Activated CD4-positive, alpha-beta T cell treated with anti-CD3 and anti-CD28 coated beads for 36 hours (primary cell): Measurements from ENCODE around the gene NOM1. TPM values are rescaled to one million over a fixed set of nuclear protein-coding genes. Genes with fewer than 3 reads are reported as not detected.
A peak's percentile ranks its signal among the peaks of the same experiment; 100 is the strongest.

Source experiments
- ATAC-seq: fragments of 200-7000 bp; cut with Tn5 transposase; one replicate; pipeline ENCODE4 v1.10.0; 2021; ENCODE audit warnings: mild to moderate bottlenecking, moderate library complexity
- CTCF ChIA-PET: fragments of 350-600 bp; sonication (Branson Sonifier 250); formaldehyde crosslinking; loops from one replicate; lab custom pipeline; 2021; ENCODE audit warnings: antibody characterized with exemption; lab: Charles Lee
- POLR2A ChIA-PET: fragments of 350-600 bp; sonication (Branson Sonifier 250); formaldehyde crosslinking; loops from one replicate; lab custom pipeline; 2021; ENCODE audit warnings: antibody characterized with exemption, inconsistent platforms; lab: Charles Lee
- DNase-seq: peaks from one replicate; pipeline ENCODE4 v3.0.0-alpha.2; 2020
- H3K27ac Mint-ChIP-seq: one replicate; pipeline ENCODE4 v1.8.0; 2021; ENCODE audit warnings: mixed read lengths
- H3K27me3 Mint-ChIP-seq: one replicate; pipeline ENCODE4 v1.8.0; 2021; ENCODE audit warnings: mixed read lengths
- H3K36me3 Mint-ChIP-seq: one replicate; pipeline ENCODE4 v1.8.0; 2021; ENCODE audit warnings: low read depth, mixed read lengths
- H3K4me1 Mint-ChIP-seq: one replicate; pipeline ENCODE4 v1.8.0; 2021; ENCODE audit warnings: mixed read lengths
- H3K4me3 Mint-ChIP-seq: one replicate; pipeline ENCODE4 v1.8.0; 2021; ENCODE audit warnings: mild to moderate bottlenecking, moderate library complexity, mixed read lengths
- H3K9me3 Mint-ChIP-seq: one replicate; pipeline ENCODE4 v1.8.0; 2021; ENCODE audit warnings: low read depth, mixed read lengths
- intact Hi-C, 2 experiments: fragments of 100-400 bp; cut with DNase I in 1 of 2; cut with micrococcal nuclease in 1 of 2; formaldehyde crosslinking; loops; one replicate each; pipeline versions ENCODE4 v1.14.2 to v1.15.1; 2022 to 2024; cut with DNase I, micrococcal nuclease
- total RNA-seq, 2 experiments: library from RNA; stranded (reverse); gene quantifications; one replicate each; pipeline ENCODE4 v1.2.3, GENCODE V29; 2021

Gene NOM1
- total RNA-seq, 2 experiments from 2014 or later: 27.3 to 32.1 TPM

DNA sequence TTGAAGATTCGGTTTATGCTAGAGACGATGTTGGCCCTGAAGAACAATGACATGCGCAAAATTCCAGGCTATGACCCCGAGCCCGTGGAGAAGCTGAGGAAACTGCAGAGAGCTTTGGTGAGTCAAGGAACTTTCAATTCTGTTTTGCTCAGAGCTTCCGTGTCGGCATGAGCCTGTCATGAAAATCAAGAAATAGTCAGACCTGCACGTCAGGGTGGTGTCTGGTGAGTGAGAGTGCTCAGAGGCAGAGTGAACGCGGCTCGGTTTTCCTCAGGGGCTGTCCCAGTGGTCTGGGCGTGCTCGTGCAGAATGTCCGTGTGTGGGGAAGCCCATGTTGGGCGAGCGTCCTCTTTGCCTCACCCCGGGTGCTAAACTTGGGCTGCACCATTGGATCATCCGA lies 12.6 kb downstream of the NOM1 start:
- Mint-ChIP-seq H3K27me3 (no peaks in the 10 kb centered on the region), H3K9me3 (no peaks in the 10 kb centered on the region), H3K36me3 (peaks cover 66% of the 10 kb centered on the region), H3K4me1 (no peaks in the 10 kb centered on the region), H3K4me3 (no peak overlapping the region), H3K27ac (no peak overlapping the region)
- intact Hi-C loops: no loop called here
- ChIA-PET POLR2A (no interaction called here), CTCF (interaction anchor here (0.5 to 1.0 kb wide), 2 partner anchors 269 to 305 kb away, joined by 3 read pairs; no protein-coding TSS in a partner anchor)
- no peak for ATAC-seq
- no peak for DNase-seq

DNA sequence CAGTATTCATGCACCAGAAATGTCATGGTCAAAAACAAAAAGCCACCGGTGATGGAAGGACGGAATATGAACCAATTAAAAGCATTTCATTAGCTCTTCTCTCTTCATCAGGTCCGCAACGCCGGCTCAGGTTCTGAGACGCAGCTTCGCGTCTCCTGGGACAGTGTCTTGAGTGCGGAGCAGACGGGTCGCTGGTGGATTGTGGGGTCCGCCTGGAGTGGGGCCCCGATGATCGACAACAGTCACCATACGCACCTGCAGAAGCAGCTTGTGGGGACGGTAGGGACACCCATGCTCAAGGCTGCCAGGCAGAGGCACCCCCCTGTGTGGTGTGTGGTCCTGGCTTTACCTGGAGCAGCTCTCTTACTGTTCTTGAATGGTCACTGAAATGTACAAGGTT lies 13.4 kb downstream of the NOM1 start:
- CTCF ChIA-PET: interaction anchor here (0.5 to 0.7 kb wide), 2 partner anchors 304 to 665 kb away, joined by 3 read pairs; no protein-coding TSS in a partner anchor
- Mint-ChIP-seq H3K36me3 (peaks cover 67% of the 10 kb centered on the region), H3K4me1 (no peaks in the 10 kb centered on the region), H3K9me3 (no peaks in the 10 kb centered on the region), H3K27me3 (no peaks in the 10 kb centered on the region), H3K27ac (no peak overlapping the region), H3K4me3 (no peak overlapping the region)
- no peak for DNase-seq
- ATAC-seq: no peak
- POLR2A ChIA-PET: no interaction called here
- intact Hi-C loops: no loop called here

DNA sequence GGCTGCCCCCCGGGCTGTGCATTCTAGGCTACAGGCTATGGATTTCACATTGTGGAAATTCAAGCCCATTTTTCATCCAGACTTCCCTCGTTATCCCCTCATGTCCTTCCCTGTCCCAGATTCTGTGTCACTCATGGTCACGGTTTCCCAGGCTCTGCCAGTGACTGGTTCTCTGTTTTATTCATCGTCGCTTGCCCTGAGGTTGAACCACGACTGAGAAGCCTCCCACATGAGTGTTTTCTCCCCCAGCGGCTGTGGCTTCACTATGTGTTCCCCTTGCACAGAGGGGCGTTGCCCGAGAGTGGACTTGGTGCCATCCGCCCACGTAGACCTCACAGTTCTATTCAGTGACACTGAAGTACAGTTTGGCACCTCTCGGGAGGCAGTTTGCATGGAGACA lies 14.0 kb downstream of the NOM1 start:
- intact Hi-C loops: no loop called here
- Mint-ChIP-seq H3K36me3 (peaks cover 62% of the 10 kb centered on the region), H3K4me3 (no peak overlapping the region), H3K9me3 (no peaks in the 10 kb centered on the region), H3K4me1 (no peaks in the 10 kb centered on the region), H3K27ac (no peak overlapping the region), H3K27me3 (no peaks in the 10 kb centered on the region)
- POLR2A ChIA-PET: no interaction called here
- ATAC-seq: no peak
- no peak for DNase-seq
- CTCF ChIA-PET: interaction anchor here (0.7 kb wide), 1 partner anchor 664 kb away, joined by 3 read pairs; no protein-coding TSS in a partner anchor

DNA sequence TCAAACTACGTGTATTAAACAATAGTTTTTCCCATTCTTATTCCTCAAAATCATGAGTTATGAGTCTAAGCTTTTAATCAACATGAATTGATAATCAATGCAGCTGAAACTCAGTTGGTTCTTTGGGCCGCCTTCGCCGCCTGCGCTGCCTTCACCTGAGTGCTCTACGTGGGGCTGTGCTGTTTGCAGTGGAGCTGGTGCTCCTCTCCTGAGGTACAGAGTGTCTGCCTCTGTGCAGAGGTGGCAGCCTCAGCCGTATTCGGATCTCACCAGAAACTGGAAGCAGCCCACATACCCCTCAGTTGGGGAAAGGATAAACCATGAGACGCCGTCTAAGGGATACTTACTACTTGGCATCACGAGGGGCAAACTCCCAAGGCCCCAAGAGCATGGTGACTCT lies 15.5 kb downstream of the NOM1 start:
- no peak for DNase-seq
- ChIA-PET CTCF (no interaction called here), POLR2A (interaction anchor here (0.6 to 0.7 kb wide), 2 partner anchors 8 to 9 kb away, joined by 3 to 4 read pairs; no protein-coding TSS in a partner anchor)
- H3K27me3 Mint-ChIP-seq: no peaks in the 10 kb centered on the region
- ATAC-seq: no peak
- H3K9me3 Mint-ChIP-seq: no peaks in the 10 kb centered on the region
- no peaks in the 10 kb centered on the region for H3K4me1 Mint-ChIP-seq
- intact Hi-C loops: loop anchor here in 1 of 2 experiments (5.0 kb wide), 1 partner anchor 172 kb away; the partner anchor contains the start of gene UBE3C
- peaks cover 62% of the 10 kb centered on the region for H3K36me3 Mint-ChIP-seq
- H3K27ac Mint-ChIP-seq: no peak overlapping the region
- H3K4me3 Mint-ChIP-seq: no peak overlapping the region

DNA sequence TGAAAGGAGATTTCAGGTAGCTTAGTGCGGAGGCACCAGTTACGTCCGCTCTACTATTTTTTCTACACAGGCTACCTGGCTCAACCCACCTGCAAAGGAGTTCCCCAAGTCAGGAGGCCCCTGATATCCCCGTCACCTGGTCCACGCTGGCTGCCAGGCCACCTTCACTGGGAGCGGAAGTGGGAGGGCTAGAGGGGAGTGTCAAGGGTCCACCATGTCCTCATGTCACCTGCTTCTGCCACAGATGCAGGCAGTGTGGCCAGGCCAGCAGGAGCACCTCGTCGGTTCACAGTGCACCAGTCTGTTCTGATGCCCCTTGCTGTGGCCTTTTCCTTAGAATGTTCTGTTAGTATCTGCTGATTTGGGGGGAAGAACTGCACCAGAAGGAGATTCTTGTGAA lies 16.9 kb downstream of the NOM1 start:
- Mint-ChIP-seq H3K9me3 (no peaks in the 10 kb centered on the region), H3K4me3 (no peak overlapping the region), H3K36me3 (peaks cover 54% of the 10 kb centered on the region), H3K4me1 (no peaks in the 10 kb centered on the region), H3K27ac (no peak overlapping the region), H3K27me3 (no peaks in the 10 kb centered on the region)
- ChIA-PET CTCF (no interaction called here), POLR2A (interaction anchor here (0.6 kb wide), 1 partner anchor 17 kb away, joined by 3 read pairs; no protein-coding TSS in a partner anchor)
- ATAC-seq (no peak), DNase-seq (no peak)
- intact Hi-C loops: loop anchor here in 1 of 2 experiments (5.0 kb wide), 1 partner anchor 171 kb away; the partner anchor contains the start of gene UBE3C

DNA sequence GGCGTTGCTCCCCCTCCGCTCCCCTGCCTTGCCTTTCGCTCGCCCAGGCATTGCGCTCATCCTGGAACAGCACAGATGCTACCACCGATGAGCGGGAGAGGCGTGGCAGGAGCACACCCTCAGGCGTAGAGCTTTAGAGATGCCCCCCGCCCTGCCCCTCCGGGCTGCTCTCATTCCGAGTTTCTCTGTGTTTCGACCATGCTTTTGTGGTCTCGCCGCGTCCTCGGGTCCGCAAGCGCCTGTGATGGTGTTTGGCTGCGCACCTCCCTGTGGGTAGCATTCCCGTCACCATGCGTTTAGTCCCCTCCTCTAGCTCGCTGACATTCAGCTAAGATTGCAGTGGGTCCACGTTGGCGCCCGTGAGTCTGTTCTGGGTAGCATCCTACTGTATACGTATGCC lies 18.7 kb downstream of the NOM1 start:
- H3K27ac Mint-ChIP-seq: no peak overlapping the region
- no peaks in the 10 kb centered on the region for H3K9me3 Mint-ChIP-seq
- ChIA-PET POLR2A (no interaction called here), CTCF (interaction anchor here (0.6 to 1.6 kb wide), 3 partner anchors 11 to 857 kb away, joined by 3 to 8 read pairs (median 3); no protein-coding TSS in a partner anchor)
- no peaks in the 10 kb centered on the region for H3K27me3 Mint-ChIP-seq
- H3K4me1 Mint-ChIP-seq: no peaks in the 10 kb centered on the region
- peaks cover 49% of the 10 kb centered on the region for H3K36me3 Mint-ChIP-seq
- ATAC-seq (no peak), DNase-seq (no peak)
- no peak overlapping the region for H3K4me3 Mint-ChIP-seq
- intact Hi-C loops: loop anchor here in 1 of 2 experiments (5.0 kb wide), 1 partner anchor 169 kb away; the partner anchor contains the start of gene UBE3C

DNA sequence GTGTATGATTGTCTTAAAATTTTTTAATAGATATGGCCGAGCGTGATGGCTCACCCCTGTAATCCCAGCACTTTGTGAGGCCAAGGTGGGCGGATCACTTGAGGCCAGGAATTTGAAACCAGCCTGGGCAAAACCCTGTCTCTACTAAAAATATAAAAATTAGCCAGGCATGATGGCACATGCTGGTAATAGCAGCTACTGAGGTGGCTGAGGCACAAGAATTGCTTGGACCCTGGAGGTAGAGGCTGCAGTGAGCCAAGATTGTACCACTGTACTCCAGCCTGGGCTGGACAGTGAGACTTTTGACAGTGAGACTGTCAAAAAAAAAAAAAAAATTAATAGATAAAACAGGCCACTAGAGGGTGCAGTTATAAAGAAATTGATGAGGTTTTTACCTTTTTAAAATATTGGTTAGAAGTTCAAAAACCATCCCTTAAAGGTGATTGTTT lies 20.5 kb downstream of the NOM1 start:
- Mint-ChIP-seq H3K27ac (no peak overlapping the region), H3K27me3 (no peaks in the 10 kb centered on the region), H3K9me3 (no peaks in the 10 kb centered on the region), H3K4me1 (no peaks in the 10 kb centered on the region), H3K4me3 (no peak overlapping the region), H3K36me3 (peaks cover 41% of the 10 kb centered on the region)
- intact Hi-C loops: loop anchor here in 1 of 2 experiments (1.0 to 5.0 kb wide), 4 partner anchors 167 to 303 kb away; partner anchors contain the start of gene UBE3C
- DNase-seq (no peak), ATAC-seq (peak; percentile 36)
- CTCF ChIA-PET: interaction anchor here (0.7 to 1.6 kb wide), 4 partner anchors 13 to 254 kb away, joined by 3 to 8 read pairs (median 4); no protein-coding TSS in a partner anchor
- POLR2A ChIA-PET: no interaction called here

DNA sequence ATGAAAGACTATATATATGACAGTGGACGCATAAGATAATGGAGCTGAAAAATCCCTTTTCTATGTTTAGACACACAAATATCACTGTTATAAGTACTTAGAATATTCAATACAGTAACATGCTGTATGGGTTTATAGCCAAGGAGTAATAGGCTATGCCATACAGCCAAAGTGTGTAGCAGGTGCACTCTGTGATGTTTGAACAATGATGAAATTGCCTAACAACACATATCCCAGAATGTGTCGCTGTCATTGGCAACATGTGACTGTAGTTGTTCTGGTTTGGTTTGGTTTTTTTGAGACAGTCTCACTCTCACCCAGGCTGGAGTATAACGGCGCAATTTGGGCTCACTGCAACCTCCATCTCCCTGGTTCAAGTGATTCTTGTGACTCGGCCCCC lies 26.1 kb downstream of the NOM1 start:
- Mint-ChIP-seq H3K27me3 (no peaks in the 10 kb centered on the region), H3K36me3 (peaks cover 38% of the 10 kb centered on the region), H3K9me3 (peaks cover 8% of the 10 kb centered on the region), H3K27ac (no peak overlapping the region), H3K4me1 (no peaks in the 10 kb centered on the region), H3K4me3 (no peak overlapping the region)
- no peak for ATAC-seq
- ChIA-PET POLR2A (interaction anchor here (0.7 kb wide), 1 partner anchor 26 kb away, joined by 11 read pairs; the partner anchor contains the start of gene NOM1), CTCF (no interaction called here)
- DNase-seq: no peak
- intact Hi-C loops: no loop called here

DNA sequence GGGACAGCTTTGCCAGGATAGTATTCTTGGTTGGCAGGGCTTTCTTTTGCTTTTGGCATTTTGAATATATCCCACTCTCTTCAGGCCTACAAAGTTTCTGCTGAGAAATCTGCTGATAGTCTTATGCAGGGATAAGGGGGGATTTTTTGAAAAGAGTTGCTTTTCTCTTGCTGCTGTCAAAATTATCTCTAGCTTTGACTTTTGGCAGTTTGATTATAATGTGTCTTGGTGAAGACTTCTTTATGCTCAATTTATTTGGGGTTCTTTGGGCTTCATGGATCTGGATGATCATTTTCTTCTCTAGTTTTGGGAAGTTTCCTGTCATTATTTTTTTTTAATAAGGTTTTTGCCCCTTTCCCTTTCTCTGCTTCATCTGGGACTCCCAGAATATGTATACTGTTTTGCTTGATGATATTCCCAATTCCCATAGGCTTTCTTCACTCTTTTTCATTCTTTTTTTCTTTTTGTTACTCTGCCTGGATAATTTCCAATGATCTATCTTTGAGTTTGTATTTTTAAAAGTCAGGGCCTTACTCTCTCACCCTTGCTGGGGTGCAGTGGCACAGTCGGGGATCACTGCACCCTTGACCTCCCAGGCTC lies 29.6 kb downstream of the NOM1 start:
- Mint-ChIP-seq H3K4me3 (no peak overlapping the region), H3K27ac (no peak overlapping the region), H3K27me3 (no peaks in the 10 kb centered on the region), H3K4me1 (no peaks in the 10 kb centered on the region), H3K9me3 (peaks cover 8% of the 10 kb centered on the region), H3K36me3 (peaks cover 29% of the 10 kb centered on the region)
- intact Hi-C loops: no loop called here
- ATAC-seq (no peak), DNase-seq (no peak)
- ChIA-PET POLR2A (no interaction called here), CTCF (no interaction called here)

DNA sequence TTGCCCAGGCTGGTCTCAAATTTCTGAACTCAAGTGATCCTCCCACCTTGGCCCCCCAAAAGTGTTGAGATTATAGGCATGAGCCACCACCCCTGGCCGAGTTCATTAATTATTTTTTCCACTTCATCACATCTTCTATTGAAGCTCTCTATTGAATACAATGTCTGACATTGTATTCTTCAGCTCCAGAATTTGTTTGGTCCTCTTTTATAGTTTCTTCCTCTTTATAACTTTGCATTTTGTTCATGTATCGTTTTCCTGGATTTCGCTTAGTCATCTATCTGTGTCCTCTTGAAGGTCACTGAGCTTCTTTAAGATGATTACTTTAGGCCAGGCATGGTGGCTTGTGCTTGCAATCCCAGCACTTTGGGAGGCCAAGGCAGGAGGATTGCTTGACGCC lies 30.2 kb downstream of the NOM1 start:
- DNase-seq (no peak), ATAC-seq (no peak)
- peaks cover 8% of the 10 kb centered on the region for H3K9me3 Mint-ChIP-seq
- intact Hi-C loops: no loop called here
- ChIA-PET POLR2A (no interaction called here), CTCF (no interaction called here)
- H3K27me3 Mint-ChIP-seq: no peaks in the 10 kb centered on the region
- H3K27ac Mint-ChIP-seq: no peak overlapping the region
- peaks cover 27% of the 10 kb centered on the region for H3K36me3 Mint-ChIP-seq
- no peaks in the 10 kb centered on the region for H3K4me1 Mint-ChIP-seq
- no peak overlapping the region for H3K4me3 Mint-ChIP-seq

DNA sequence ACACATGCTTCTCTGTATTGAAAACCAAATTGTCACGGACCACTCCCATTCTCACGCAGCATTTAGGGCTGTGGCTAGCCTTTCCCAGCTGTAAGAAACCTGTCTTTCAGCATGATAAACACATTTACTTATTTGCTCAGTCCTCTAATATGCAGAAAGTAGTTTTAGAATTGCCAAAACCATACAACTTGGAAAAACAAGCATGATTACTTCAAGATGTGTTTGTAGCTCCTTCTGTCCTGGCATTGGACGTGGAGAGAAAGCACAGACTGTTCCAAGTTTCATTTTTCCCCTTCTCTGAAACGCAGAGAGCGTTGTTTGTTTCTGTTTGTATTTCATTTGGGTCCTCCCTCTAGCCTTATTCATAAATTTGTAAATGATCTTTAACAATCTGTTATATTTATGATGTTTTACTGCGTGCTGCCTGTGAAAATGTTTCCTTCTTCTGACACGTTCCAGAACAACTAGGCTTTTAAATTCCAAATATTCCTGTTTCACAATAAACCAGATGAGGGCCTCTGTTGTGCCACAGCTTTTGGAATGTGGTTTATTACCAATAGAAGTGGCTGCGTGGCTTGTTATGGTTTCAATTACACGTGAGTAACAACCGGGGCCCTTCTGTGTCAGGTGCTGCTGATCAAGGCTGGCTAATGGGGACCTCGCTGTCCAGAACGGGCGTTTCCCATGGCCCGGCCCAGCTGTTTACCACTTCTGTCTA lies 34.8 kb downstream of the NOM1 start:
- Mint-ChIP-seq H3K27ac (no peak overlapping the region), H3K4me3 (no peak overlapping the region), H3K27me3 (no peaks in the 10 kb centered on the region), H3K4me1 (no peaks in the 10 kb centered on the region), H3K9me3 (peaks cover 3% of the 10 kb centered on the region), H3K36me3 (peaks cover 9% of the 10 kb centered on the region)
- DNase-seq (no peak), ATAC-seq (no peak)
- ChIA-PET CTCF (no interaction called here), POLR2A (no interaction called here)
- intact Hi-C loops: no loop called here
